HUES6 (cell line): ENCODE measurements around the gene SEC24D.
"Not testable (repeated sequence)": the region's sequence is repeated elsewhere in the genome, so short reads cannot be mapped to it uniquely, and the experiment has no call there.

Experiments
- H3K27ac ChIP-seq: 2 replicates; pipeline ENCODE4 v1.7.0; 2013; ENCODE audit warnings: low read depth, mild to moderate bottlenecking, low read length, inconsistent platforms
- H3K27me3 ChIP-seq: 2 replicates; pipeline ENCODE4 v1.6.1; 2013; ENCODE audit warnings: low read length; ENCODE audit not compliant: control insufficient read depth, insufficient read depth
- H3K36me3 ChIP-seq: 2 replicates; pipeline ENCODE4 v1.6.1; 2013; ENCODE audit warnings: low read length; ENCODE audit not compliant: control insufficient read depth, insufficient read depth
- H3K4me1 ChIP-seq: 2 replicates; pipeline ENCODE4 v1.6.1; 2013; ENCODE audit warnings: low read length; ENCODE audit not compliant: control insufficient read depth, insufficient read depth
- H3K4me3 ChIP-seq: 2 replicates; pipeline ENCODE4 v1.5.1; 2013; ENCODE audit warnings: low read depth, low read length
- H3K9ac ChIP-seq: one replicate; pipeline ENCODE4 v1.6.1; 2013; ENCODE audit warnings: mild to moderate bottlenecking, low read length
- H3K9me3 ChIP-seq: 2 replicates; pipeline ENCODE4 v1.6.1; 2013; ENCODE audit warnings: low read depth, low read length; ENCODE audit not compliant: control insufficient read depth, insufficient read depth

The SEC24D gene

DNA sequence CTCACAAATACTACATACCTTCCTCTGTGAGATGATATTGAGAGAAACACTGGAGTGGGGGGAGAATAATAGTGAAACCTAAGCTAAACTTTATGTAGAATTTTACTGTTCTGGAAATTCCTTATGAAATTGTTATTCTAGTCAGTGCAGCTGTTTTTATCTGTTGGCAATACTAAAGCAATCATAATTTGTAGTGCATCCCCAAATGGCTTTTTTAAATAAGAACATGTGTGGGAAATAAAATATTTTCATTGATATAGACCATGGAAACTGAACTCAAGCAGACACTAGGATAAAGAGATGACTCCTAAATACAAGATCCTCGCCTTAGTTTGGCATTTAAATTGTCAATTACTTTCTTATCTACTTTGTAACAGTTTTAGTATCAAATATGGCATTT lies 51.1 kb downstream of the SEC24D start:
- H3K36me3 ChIP-seq: peaks cover 36% of the 10 kb centered on the region
- no peak overlapping the region for H3K9ac ChIP-seq
- no peaks in the 10 kb centered on the region for H3K4me1 ChIP-seq
- no peak overlapping the region for H3K27ac ChIP-seq
- H3K27me3 ChIP-seq: no peaks in the 10 kb centered on the region
- H3K4me3 ChIP-seq: no peak overlapping the region
- H3K9me3 ChIP-seq: peaks cover 17% of the 10 kb centered on the region

DNA sequence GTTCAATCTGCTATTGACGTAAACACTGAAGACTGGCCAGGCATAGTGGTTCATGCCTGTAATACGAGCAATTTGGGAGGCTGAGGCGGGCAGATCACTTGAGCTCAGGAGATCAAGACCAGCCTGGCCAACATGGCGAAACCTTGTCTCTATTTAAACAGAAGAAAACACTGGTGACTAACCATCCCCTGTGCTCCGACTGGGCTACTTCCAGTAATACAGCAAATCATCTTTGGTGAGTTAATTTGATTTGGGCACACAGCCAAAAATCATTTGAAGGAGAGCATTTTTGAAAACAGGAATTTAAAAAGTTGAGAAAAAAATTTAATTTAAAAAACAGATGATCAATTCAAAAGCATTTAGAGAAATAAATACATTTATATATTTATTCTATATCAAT lies 52.0 kb downstream of the SEC24D start:
- Histone ChIP-seq H3K27ac (no peak overlapping the region), H3K9me3 (peaks cover 17% of the 10 kb centered on the region), H3K4me1 (no peaks in the 10 kb centered on the region), H3K9ac (no peak overlapping the region), H3K4me3 (no peak overlapping the region), H3K36me3 (peaks cover 32% of the 10 kb centered on the region), H3K27me3 (no peaks in the 10 kb centered on the region)

- peaks cover 32% of the 10 kb centered on the region for H3K36me3 ChIP-seq
These were observed 53.0 kb downstream of the SEC24D start for GRCh38 chr4:118782886-118783285.

DNA sequence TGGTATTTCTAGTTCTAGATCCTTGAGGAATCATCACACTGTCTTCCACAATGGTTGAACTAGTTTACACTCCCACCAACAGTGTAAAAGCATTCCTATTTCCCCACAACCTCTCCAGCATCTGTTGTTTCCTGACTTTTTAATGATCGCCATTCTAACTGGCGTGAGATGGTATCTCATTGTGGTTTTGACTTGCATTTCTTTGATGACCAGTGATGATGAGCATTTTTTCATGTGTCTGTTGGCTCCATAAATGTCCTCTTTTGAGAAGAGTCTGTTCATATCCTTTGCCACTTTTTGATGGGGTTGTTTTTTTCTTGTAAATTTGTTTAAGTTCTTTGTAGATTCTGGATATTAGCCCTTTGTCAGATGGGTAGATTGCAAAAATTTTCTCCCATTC lies 58.3 kb downstream of the SEC24D start:
- H3K9ac ChIP-seq, H3K9me3 ChIP-seq, H3K4me3 ChIP-seq, H3K27ac ChIP-seq, H3K36me3 ChIP-seq, H3K4me1 ChIP-seq, H3K27me3 ChIP-seq: not testable (repeated sequence)

More at GRCh38 chr4:118782886-118783285, 53.0 kb downstream of the SEC24D start:
- peaks cover 17% of the 10 kb centered on the region for H3K9me3 ChIP-seq
- H3K27ac ChIP-seq, H3K4me3 ChIP-seq, H3K27me3 ChIP-seq, H3K4me1 ChIP-seq, H3K9ac ChIP-seq: not testable (repeated sequence)

GRCh38 chr4:118776955-118777640 lies 58.8 kb downstream of the SEC24D start:
- H3K9ac ChIP-seq, H3K9me3 ChIP-seq, H3K4me1 ChIP-seq, H3K4me3 ChIP-seq, H3K36me3 ChIP-seq, H3K27ac ChIP-seq, H3K27me3 ChIP-seq: not testable (repeated sequence)

DNA sequence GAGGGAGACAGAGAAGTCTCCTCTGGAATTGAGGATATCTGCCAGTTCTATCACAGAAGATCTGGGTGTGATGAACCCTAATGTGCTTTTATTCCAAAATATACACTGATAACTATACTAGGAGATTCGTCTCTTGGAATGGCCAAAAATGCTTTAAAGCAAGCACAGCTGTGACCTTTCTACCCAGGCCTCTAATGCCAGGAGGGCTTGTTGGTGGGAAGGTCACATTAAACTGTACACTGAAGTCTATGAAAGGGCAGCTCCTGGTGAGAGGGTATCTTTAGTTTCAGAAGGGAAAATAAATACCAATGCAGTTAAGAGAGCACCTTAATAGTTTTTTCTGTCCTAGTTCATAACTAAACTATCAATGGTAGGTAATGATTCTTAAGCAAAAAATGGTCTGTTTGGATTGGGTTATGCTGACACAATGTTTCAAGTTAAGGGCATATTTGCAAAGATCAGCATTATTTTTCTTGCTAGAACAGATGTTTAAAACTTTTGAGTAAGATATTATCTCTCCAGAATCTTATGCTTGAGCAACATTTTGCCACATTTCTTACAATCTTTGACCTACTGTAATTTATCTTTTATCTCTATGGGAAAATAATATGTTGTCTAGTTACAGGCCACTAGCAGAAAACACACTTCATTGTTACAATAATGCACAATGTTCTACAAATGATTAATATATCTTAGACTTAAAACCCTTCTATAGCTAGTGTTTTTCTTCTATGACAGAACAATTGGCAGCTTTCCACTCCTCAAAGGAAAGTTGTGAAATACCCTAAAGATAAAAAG lies 59.6 kb downstream of the SEC24D start:
- H3K9ac ChIP-seq: no peak overlapping the region
- H3K9me3 ChIP-seq: no peaks in the 10 kb centered on the region
- no peaks in the 10 kb centered on the region for H3K27me3 ChIP-seq
- no peaks in the 10 kb centered on the region for H3K36me3 ChIP-seq
- no peak overlapping the region for H3K4me3 ChIP-seq
- 0 out of 2 replicates have a peak, but pooled peaks cover 10% of the 10 kb centered on the region for H3K4me1 ChIP-seq
- H3K27ac ChIP-seq: no peak overlapping the region

DNA sequence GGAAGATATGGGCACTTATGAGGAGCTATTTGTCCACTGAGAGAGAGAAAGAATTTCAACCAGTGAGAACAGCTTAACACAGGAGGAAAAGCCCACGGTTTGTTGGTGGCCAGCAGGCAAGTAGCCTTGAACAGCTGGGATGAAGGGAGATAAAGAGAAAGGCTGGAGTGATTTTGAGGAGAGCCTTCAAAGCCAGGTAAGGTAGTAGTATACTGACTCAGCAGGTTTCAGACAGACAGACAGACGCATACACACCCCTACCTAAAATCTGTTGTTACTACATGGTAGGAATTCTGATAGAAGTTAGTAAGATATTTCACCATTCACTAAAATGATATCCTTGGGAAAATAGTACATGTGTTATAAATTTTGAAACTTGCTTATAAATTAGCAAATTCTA lies 60.5 kb downstream of the SEC24D start:
- H3K27me3 ChIP-seq: no peaks in the 10 kb centered on the region
- H3K27ac ChIP-seq: no peak overlapping the region
- 0 out of 2 replicates have a peak, but pooled peaks cover under 1% of the 10 kb centered on the region for H3K36me3 ChIP-seq
- H3K4me3 ChIP-seq: no peak overlapping the region
- 0 out of 2 replicates have a peak, but pooled peaks cover 10% of the 10 kb centered on the region for H3K4me1 ChIP-seq
- no peaks in the 10 kb centered on the region for H3K9me3 ChIP-seq
- H3K9ac ChIP-seq: no peak overlapping the region

GRCh38 chr4:118774989-118775388 lies 60.9 kb downstream of the SEC24D start:
- no peak overlapping the region for H3K4me3 ChIP-seq
- no peaks in the 10 kb centered on the region for H3K27me3 ChIP-seq
- H3K27ac ChIP-seq: no peak overlapping the region
- H3K4me1 ChIP-seq: 0 out of 2 replicates have a peak, but pooled peaks cover 10% of the 10 kb centered on the region
- no peak overlapping the region for H3K9ac ChIP-seq
- 0 out of 2 replicates have a peak, but pooled peaks cover 5% of the 10 kb centered on the region for H3K36me3 ChIP-seq
- no peaks in the 10 kb centered on the region for H3K9me3 ChIP-seq

- Histone ChIP-seq H3K36me3 (peaks cover 9% of the 10 kb centered on the region; the same call in 1 of the 2 replicates), H3K4me1 (0 out of 2 replicates have a peak, but pooled peaks cover 10% of the 10 kb centered on the region), H3K9ac (no peak overlapping the region), H3K27ac (peak overlapping the region; percentile 19; the same call in 1 of the 2 replicates), H3K27me3 (no peaks in the 10 kb centered on the region), H3K4me3 (no peak overlapping the region), H3K9me3 (no peaks in the 10 kb centered on the region)
These were observed 61.6 kb downstream of the SEC24D start for GRCh38 chr4:118774321-118774720.

DNA sequence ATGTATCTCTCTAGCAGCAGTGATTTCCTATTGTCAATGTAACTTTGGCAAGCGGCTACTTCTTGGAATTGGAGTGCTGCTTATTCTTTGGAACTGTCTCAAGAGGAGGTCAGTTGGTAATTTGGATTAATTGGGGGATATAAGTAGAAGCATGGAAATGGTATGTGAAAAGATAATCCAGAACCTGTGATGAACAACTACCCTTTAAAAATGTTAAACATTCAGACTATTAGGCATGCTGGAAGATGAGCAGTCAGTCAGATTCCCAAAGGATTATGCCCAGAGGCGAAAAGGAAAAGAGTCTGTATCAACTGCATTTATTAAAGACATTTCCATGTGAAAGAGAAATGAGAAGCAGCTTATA lies 62.5 kb downstream of the SEC24D start:
- H3K36me3 ChIP-seq: peaks cover 9% of the 10 kb centered on the region; the same call in 1 of the 2 replicates
- H3K4me3 ChIP-seq: no peak overlapping the region
- no peak overlapping the region for H3K27ac ChIP-seq
- H3K9me3 ChIP-seq: no peaks in the 10 kb centered on the region
- no peaks in the 10 kb centered on the region for H3K27me3 ChIP-seq
- 0 out of 2 replicates have a peak, but pooled peaks cover 10% of the 10 kb centered on the region for H3K4me1 ChIP-seq
- no peak overlapping the region for H3K9ac ChIP-seq

DNA sequence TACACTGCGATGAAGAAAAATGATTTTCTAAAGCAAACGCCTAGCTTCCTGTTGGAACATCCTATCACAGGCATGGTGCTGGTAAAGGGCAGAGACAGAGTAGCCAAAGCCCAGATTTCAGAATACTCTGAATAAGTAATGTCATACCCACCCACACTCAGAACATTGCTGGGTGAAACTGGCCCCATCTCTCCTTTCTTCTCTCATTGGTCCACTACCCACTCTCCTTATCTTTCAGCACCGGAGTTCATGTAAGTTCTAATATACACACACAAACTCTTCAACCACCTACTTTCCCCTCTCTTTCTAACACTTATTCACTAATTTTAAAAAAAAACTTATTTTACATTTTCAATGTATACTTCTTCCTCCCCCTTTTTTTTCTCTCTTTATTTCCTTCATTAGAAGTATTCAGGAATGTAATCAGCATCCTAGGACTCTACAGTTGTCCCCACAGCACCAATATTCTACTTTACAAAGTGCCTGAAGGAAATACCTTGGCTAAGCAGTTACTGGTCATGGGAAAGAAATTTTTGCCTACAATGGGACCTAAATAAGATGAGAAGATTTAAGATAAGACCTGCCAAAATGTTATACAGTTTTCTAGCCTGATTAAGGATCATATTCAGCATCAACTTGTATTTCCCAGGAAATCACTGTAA lies 63.0 kb downstream of the SEC24D start:
- Histone ChIP-seq H3K4me3 (no peak overlapping the region), H3K27me3 (no peaks in the 10 kb centered on the region), H3K27ac (no peak overlapping the region), H3K4me1 (0 out of 2 replicates have a peak, but pooled peaks cover 10% of the 10 kb centered on the region), H3K9ac (no peak overlapping the region), H3K9me3 (no peaks in the 10 kb centered on the region), H3K36me3 (peaks cover 12% of the 10 kb centered on the region)
